Liver (tissue), 9 donors: Measurements from ENCODE around the gene TNNI3K. TPM values are rescaled to one million over a fixed set of nuclear protein-coding genes. Genes with fewer than 3 reads are reported as not detected.

ENCODE experiments used
- DNase-seq: peaks from one replicate; pipeline ENCODE4 v3.0.0-alpha.2; 2017; ENCODE audit warnings: low spot score
- H3K27ac ChIP-seq, 2 donors: one replicate each; pipeline ENCODE4 v1.7.0; 2013; ENCODE audit warnings: inconsistent platforms in 2 of 2, low read length in 2 of 2, control low read depth in 1 of 2, low read depth in 1 of 2, mild to moderate bottlenecking in 1 of 2
- H3K27me3 ChIP-seq, 4 donors: one replicate each; pipeline versions ENCODE4 v1.6.1 to v1.7.0; 2013; ENCODE audit warnings: low read length in 3 of 4, inconsistent platforms in 1 of 4, mild to moderate bottlenecking in 1 of 4, moderate library complexity in 1 of 4; ENCODE audit not compliant: control insufficient read depth in 4 of 4, insufficient read depth in 4 of 4
- H3K36me3 ChIP-seq, 4 donors: one replicate each; pipeline versions ENCODE4 v1.6.1 to v1.7.0; 2013; ENCODE audit warnings: low read length in 3 of 4, mild to moderate bottlenecking in 3 of 4, low read depth in 1 of 4, moderate library complexity in 1 of 4; ENCODE audit not compliant: control insufficient read depth in 4 of 4, insufficient read depth in 3 of 4
- H3K4me1 ChIP-seq, 4 donors: one replicate each; pipeline versions ENCODE4 v1.6.1 to v1.7.0; 2013; ENCODE audit warnings: low read length in 3 of 4, mild to moderate bottlenecking in 3 of 4, moderate library complexity in 1 of 4; ENCODE audit not compliant: control insufficient read depth in 4 of 4, insufficient read depth in 4 of 4
- H3K4me3 ChIP-seq, 3 donors: one replicate each; pipeline versions ENCODE4 v1.6.1 to v1.7.0; 2013; ENCODE audit warnings: low read length in 3 of 3, control low read depth in 1 of 3, low read depth in 1 of 3, mild to moderate bottlenecking in 1 of 3
- H3K9ac ChIP-seq, 2 donors: one replicate each; pipeline ENCODE4 v1.7.0; 2013; ENCODE audit warnings: low read length in 2 of 2, mild to moderate bottlenecking in 2 of 2, moderate library complexity in 2 of 2, control low read depth in 1 of 2, low read depth in 1 of 2
- H3K9me3 ChIP-seq, 4 donors: one replicate each; pipeline versions ENCODE4 v1.6.1 to v1.7.0; 2013; ENCODE audit warnings: low read length in 3 of 4; ENCODE audit not compliant: control insufficient read depth in 4 of 4
- ATF3 ChIP-seq: IDR thresholded peaks from 2 replicates; pipeline ENCODE4 v1.6.1; 2016; ENCODE audit warnings: antibody characterized with exemption
- CTCF ChIP-seq: fragments of 150-350 bp; IDR thresholded peaks from 2 replicates; pipeline ENCODE4 v1.5.1; 2017; ENCODE audit warnings: improper control_type of control experiment, low read depth, low read length; ENCODE audit not compliant: missing input control
- EGR1 ChIP-seq, 2 donors: IDR thresholded peaks; 2 replicates each; pipeline ENCODE4 v1.6.1; 2016 to 2018; ENCODE audit warnings: antibody characterized with exemption in 2 of 2, low read depth in 2 of 2
- FOXA1 ChIP-seq: IDR thresholded peaks from 2 replicates; pipeline ENCODE4 v1.6.1; 2016; ENCODE audit warnings: antibody characterized with exemption
- FOXA2 ChIP-seq: IDR thresholded peaks from 2 replicates; pipeline ENCODE4 v1.6.1; 2016; ENCODE audit warnings: antibody characterized with exemption
- GABPA ChIP-seq, 2 donors: IDR thresholded peaks in 1 of 2; conservative IDR thresholded peaks in 1 of 2; 2 replicates each; pipeline ENCODE4 v1.6.1; 2016; ENCODE audit warnings: antibody characterized with exemption in 2 of 2, mild to moderate bottlenecking in 1 of 2, moderate library complexity in 1 of 2
- HNF4A ChIP-seq, 2 donors: conservative IDR thresholded peaks; 2 replicates each; pipeline ENCODE4 v1.6.1; 2016; ENCODE audit warnings: antibody characterized with exemption in 2 of 2, mild to moderate bottlenecking in 2 of 2
- HNF4G ChIP-seq: IDR thresholded peaks from 2 replicates; pipeline ENCODE4 v1.6.1; 2016; ENCODE audit warnings: antibody characterized with exemption
- JUND ChIP-seq, 2 donors: IDR thresholded peaks; 2 replicates each; pipeline ENCODE4 v1.6.1; 2016; ENCODE audit warnings: antibody characterized with exemption in 2 of 2
- MAX ChIP-seq: IDR thresholded peaks from 2 replicates; pipeline ENCODE4 v1.6.1; 2016; ENCODE audit warnings: antibody characterized with exemption
- NR2F2 ChIP-seq: IDR thresholded peaks from 2 replicates; pipeline ENCODE4 v1.6.1; 2016; ENCODE audit warnings: antibody characterized with exemption
- RAD21 ChIP-seq, 2 donors: IDR thresholded peaks; 2 replicates each; pipeline ENCODE4 v1.6.1; 2016; ENCODE audit warnings: antibody characterized with exemption in 2 of 2, mild to moderate bottlenecking in 2 of 2
- REST ChIP-seq: IDR thresholded peaks from 2 replicates; pipeline ENCODE4 v1.6.1; 2016; ENCODE audit warnings: antibody characterized with exemption, mild to moderate bottlenecking
- RXRA ChIP-seq, 2 donors: IDR thresholded peaks; 2 replicates each; pipeline ENCODE4 v1.6.1; 2017 to 2018; ENCODE audit warnings: antibody characterized with exemption in 2 of 2, mild to moderate bottlenecking in 1 of 2
- SP1 ChIP-seq: IDR thresholded peaks from 2 replicates; pipeline ENCODE4 v1.6.1; 2018; ENCODE audit warnings: antibody characterized with exemption, mild to moderate bottlenecking
- TAF1 ChIP-seq: conservative IDR thresholded peaks from 2 replicates; pipeline ENCODE4 v1.6.1; 2016; ENCODE audit warnings: antibody characterized with exemption, mild to moderate bottlenecking
- YY1 ChIP-seq: IDR thresholded peaks from 2 replicates; pipeline ENCODE4 v1.6.1; 2016; ENCODE audit warnings: antibody characterized with exemption, mild to moderate bottlenecking
- ZBTB33 ChIP-seq: IDR thresholded peaks from 2 replicates; pipeline ENCODE4 v1.6.1; 2016; ENCODE audit warnings: antibody characterized with exemption
- WGBS: extraction: QIAGEN DNeasy Blood & Tissue Kit; methylation state at CpG from one replicate; pipeline ENCODE4 v1.1.7; 2013; 5-methylcytosine and 5-hydroxymethylcytosine counted together
- polyA plus RNA-seq, 2 donors: library from polyadenylated mRNA; stranded (reverse) in 1 of 2; unstranded in 1 of 2; fragments of 200-250 nt in 1 of 2; fragments of >200 nt in 1 of 2; fragmentation: Nextera tagmentation in 1 of 2; extraction: Ambion mirVana in 1 of 2; gene quantifications; one replicate each; pipeline versions ENCODE4 v1.2.1 to v1.2.3, GENCODE V29; 2013 to 2015
- total RNA-seq, 2 donors: library from RNA; depleted of rRNA; stranded (reverse); fragments of >200 nt; gene quantifications; one replicate each; pipeline ENCODE4 v1.2.3, GENCODE V29; 2014
- donor health status: healthy.
- donor health status: healthy.
- donor health status: healthy.
- donor health status: healthy.
- donor health status: healthy.

TNNI3K gene
- total and polyA plus RNA-seq, 4 donors = 0.09 to 0.10 TPM; not detected in 2

- Histone ChIP-seq H3K4me3 (no peak overlapping the region), H3K27me3 (no peaks in the 10 kb centered on the region), H3K36me3 (no peaks in the 10 kb centered on the region), H3K9me3 (no peaks in the 10 kb centered on the region), H3K27ac (no peak overlapping the region), H3K4me1 (no peaks in the 10 kb centered on the region), H3K9ac (no peak overlapping the region)
- TF ChIP-seq JUND (IDR thresholded peaks at IDR 0.05) (no peak), ZBTB33 (no peak), ATF3 (no peak), SP1 (no peak), YY1 (no peak), EGR1 (IDR thresholded peaks at IDR 0.05; ENCODE audit: low read depth in 2 of 2) (no peak)
- no peak for DNase-seq
- WGBS = 88% methylated on average over 2 of the region's 2 CpGs
These were observed 98.1 kb downstream of the TNNI3K start for GRCh38 chr1:74333244-74333643.

GRCh38 chr1:74334147-74334546, 99.0 kb downstream of the TNNI3K start:
- no peak for DNase-seq
- Histone ChIP-seq H3K9me3 (no peaks in the 10 kb centered on the region), H3K27ac (no peak overlapping the region), H3K4me3 (no peak overlapping the region), H3K36me3 (no peaks in the 10 kb centered on the region), H3K4me1 (no peaks in the 10 kb centered on the region), H3K9ac (no peak overlapping the region), H3K27me3 (no peaks in the 10 kb centered on the region)
- no peak for TF ChIP-seq YY1
- no peak for TF ChIP-seq TAF1
- TF ChIP-seq HNF4G = no peak
- no peak for TF ChIP-seq MAX
- no peak for TF ChIP-seq FOXA1
- no peak for TF ChIP-seq CTCF
- no peak for TF ChIP-seq HNF4A (conservative IDR thresholded peaks at IDR 0.05)
- no peak for TF ChIP-seq ATF3
- no peak for TF ChIP-seq GABPA (IDR thresholded peaks at IDR 0.05 in 1 of 2, conservative IDR thresholded peaks at IDR 0.05 in 1 of 2)
- TF ChIP-seq JUND (IDR thresholded peaks at IDR 0.05) = no peak
- TF ChIP-seq REST = no peak
- no peak for TF ChIP-seq RXRA (IDR thresholded peaks at IDR 0.05)
- no peak for TF ChIP-seq RAD21 (IDR thresholded peaks at IDR 0.05)
- no peak for TF ChIP-seq NR2F2
- TF ChIP-seq FOXA2 = no peak
- TF ChIP-seq SP1 = no peak
- TF ChIP-seq EGR1 (IDR thresholded peaks at IDR 0.05; ENCODE audit: low read depth in 2 of 2) = no peak
- TF ChIP-seq ZBTB33 = no peak
